Activated CD8-positive, alpha-beta memory T cell treated with anti-CD3 and anti-CD28 coated beads for 36 hours (primary cell): ENCODE measurements around the gene ADAMTS4. TPM values are rescaled to one million over a fixed set of nuclear protein-coding genes. Genes with fewer than 3 reads are reported as not detected.

Experiments
- CTCF ChIA-PET: fragments of 350-600 bp; sonication (Branson Sonifier 250); formaldehyde crosslinking; loops from one replicate; lab custom pipeline; 2021; ENCODE audit warnings: antibody characterized with exemption; lab: Charles Lee
- POLR2A ChIA-PET: fragments of 350-600 bp; sonication (Branson Sonifier 250); formaldehyde crosslinking; loops from one replicate; lab custom pipeline; 2021; ENCODE audit warnings: antibody characterized with exemption; lab: Charles Lee
- total RNA-seq, 2 experiments: library from RNA; stranded (reverse); gene quantifications; one replicate each; pipeline ENCODE4 v1.2.3, GENCODE V29; 2021

ADAMTS4 gene
- total RNA-seq, 2 experiments from 2014 or later: 0.27 to 0.69 TPM

DNA sequence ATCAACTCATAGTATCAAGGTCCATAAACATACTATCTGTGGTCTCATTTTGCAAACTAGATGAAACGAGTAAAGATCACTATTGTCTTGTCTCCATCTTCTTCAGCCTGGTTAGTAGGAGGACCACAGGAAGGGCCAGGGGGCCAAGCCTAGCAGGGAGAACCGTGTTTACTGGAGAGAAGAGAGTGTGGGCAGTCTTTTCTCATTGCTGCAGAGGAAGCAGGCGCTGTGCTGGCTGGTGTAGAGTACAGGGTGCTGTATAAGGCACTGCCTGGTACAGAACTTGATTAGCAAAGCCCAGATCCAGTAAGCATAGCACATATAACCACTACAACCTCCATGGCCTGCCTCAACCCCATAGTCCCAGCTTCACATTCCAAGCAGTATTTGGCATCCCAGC, 11.5 kb downstream of the ADAMTS4 start:
- POLR2A ChIA-PET: no interaction called here
- CTCF ChIA-PET: interaction anchor here (1.2 to 1.4 kb wide), 3 partner anchors 10 to 38 kb away, joined by 3 to 5 read pairs (median 3); partner anchors contain the start of genes B4GALT3 and TOMM40L

GRCh38 chr1:161185732-161186311, 13.0 kb downstream of the ADAMTS4 start:
- ChIA-PET CTCF (interaction anchor here (0.6 to 1.3 kb wide), 3 partner anchors 40 to 1170 kb away, joined by 3 to 4 read pairs (median 3); partner anchors contain the start of gene TOMM40L), POLR2A (interaction anchor here (0.6 to 2.3 kb wide), 5 partner anchors 9 to 197 kb away, joined by 4 to 10 read pairs (median 6); partner anchors contain the start of genes B4GALT3 and NDUFS2)

GRCh38 chr1:161185282-161185682, 13.6 kb downstream of the ADAMTS4 start:
- CTCF ChIA-PET: interaction anchor here (0.6 kb wide), 1 partner anchor 1170 kb away, joined by 3 read pairs; no protein-coding TSS in a partner anchor
- POLR2A ChIA-PET: interaction anchor here (0.6 to 2.3 kb wide), 4 partner anchors 17 to 198 kb away, joined by 5 to 10 read pairs (median 7); partner anchors contain the start of gene NDUFS2

GRCh38 chr1:161182214-161182613, 16.6 kb downstream of the ADAMTS4 start:
- ChIA-PET POLR2A (interaction anchor here (1.3 to 1.4 kb wide), 2 partner anchors 15 to 20 kb away, joined by 4 to 7 read pairs; partner anchors contain the start of genes NDUFS2 and PPOX), CTCF (interaction anchor here (0.6 to 2.5 kb wide), 6 partner anchors 10 to 200 kb away, joined by 3 to 10 read pairs (median 4); partner anchors contain the start of genes PPOX and TOMM40L)

- CTCF ChIA-PET: interaction anchor here (0.9 to 2.7 kb wide), 4 partner anchors 12 to 48 kb away, joined by 3 to 9 read pairs (median 6); partner anchors contain the start of genes PPOX and TOMM40L
- POLR2A ChIA-PET: interaction anchor here (0.7 kb wide), 2 partner anchors 37 to 185 kb away, joined by 4 to 5 read pairs; no protein-coding TSS in a partner anchor
Measured at GRCh38 chr1:161180639-161181038, 18.2 kb downstream of the ADAMTS4 start.

GRCh38 chr1:161179698-161180097, 19.2 kb downstream of the ADAMTS4 start:
- ChIA-PET CTCF (interaction anchor here (2.7 kb wide), 1 partner anchor 46 kb away, joined by 9 read pairs; the partner anchor contains the start of gene TOMM40L), POLR2A (interaction anchor here (0.7 kb wide), 2 partner anchors 38 to 185 kb away, joined by 4 to 5 read pairs; no protein-coding TSS in a partner anchor)

GRCh38 chr1:161177936-161178244, 21.0 kb downstream of the ADAMTS4 start:
- POLR2A ChIA-PET: interaction anchor here (0.5 to 1.5 kb wide), 2 partner anchors 8 to 48 kb away, joined by 3 to 4 read pairs; no protein-coding TSS in a partner anchor

GRCh38 chr1:161177112-161177935, 21.5 kb downstream of the ADAMTS4 start, which contains the start of gene B4GALT3:
Gene B4GALT3, minus strand, starts transcription at chr1:161177507. Its CDS starts 1,447 bp downstream, at chr1:161176060.
- CTCF ChIA-PET: interaction anchor here (1.1 to 3.2 kb wide), 4 partner anchors 11 to 49 kb away, joined by 3 to 16 read pairs (median 6); partner anchors contain the start of genes PPOX and TOMM40L
- POLR2A ChIA-PET: interaction anchor here (0.5 to 1.5 kb wide), 6 partner anchors 9 to 74 kb away, joined by 3 to 6 read pairs (median 4); partner anchors contain the start of genes NDUFS2 and PPOX

More at GRCh38 chr1:161177936-161178244, 21.0 kb downstream of the ADAMTS4 start:
- CTCF ChIA-PET: interaction anchor here (2.3 to 3.2 kb wide), 2 partner anchors 11 to 48 kb away, joined by 7 to 16 read pairs; partner anchors contain the start of genes PPOX and TOMM40L

GRCh38 chr1:161176468-161177111, 22.3 kb downstream of the ADAMTS4 start:
- POLR2A ChIA-PET: interaction anchor here (0.6 to 1.5 kb wide), 5 partner anchors 10 to 1360 kb away, joined by 4 to 6 read pairs (median 4); partner anchors contain the start of genes NDUFS2 and PPOX
- CTCF ChIA-PET: interaction anchor here (0.5 to 3.2 kb wide), 5 partner anchors 10 to 49 kb away, joined by 3 to 16 read pairs (median 5); partner anchors contain the start of genes PPOX and TOMM40L

GRCh38 chr1:161175771-161176453, 22.9 kb downstream of the ADAMTS4 start:
- POLR2A ChIA-PET: interaction anchor here (0.6 to 1.2 kb wide), 4 partner anchors 9 to 1359 kb away, joined by 4 read pairs; partner anchors contain the start of genes NDUFS2 and PPOX
- CTCF ChIA-PET: interaction anchor here (1.2 to 3.2 kb wide), 3 partner anchors 9 to 50 kb away, joined by 3 to 16 read pairs (median 7); partner anchors contain the start of genes PPOX and TOMM40L

GRCh38 chr1:161174911-161175310, 23.9 kb downstream of the ADAMTS4 start:
- CTCF ChIA-PET: interaction anchor here (3.2 kb wide), 1 partner anchor 8 kb away, joined by 16 read pairs; the partner anchor contains the start of gene PPOX
- POLR2A ChIA-PET: interaction anchor here (1.1 kb wide), 1 partner anchor 8 kb away, joined by 4 read pairs; the partner anchor contains the start of gene PPOX

GRCh38 chr1:161173711-161174110, 25.1 kb downstream of the ADAMTS4 start:
- ChIA-PET POLR2A (no interaction called here), CTCF (interaction anchor here (1.2 kb wide), 1 partner anchor 19 kb away, joined by 3 read pairs; no protein-coding TSS in a partner anchor)

GRCh38 chr1:161172776-161173376, 26.0 kb downstream of the ADAMTS4 start:
- POLR2A ChIA-PET: no interaction called here
- CTCF ChIA-PET: interaction anchor here (0.7 to 1.2 kb wide), 2 partner anchors 20 to 211 kb away, joined by 3 read pairs; no protein-coding TSS in a partner anchor

DNA sequence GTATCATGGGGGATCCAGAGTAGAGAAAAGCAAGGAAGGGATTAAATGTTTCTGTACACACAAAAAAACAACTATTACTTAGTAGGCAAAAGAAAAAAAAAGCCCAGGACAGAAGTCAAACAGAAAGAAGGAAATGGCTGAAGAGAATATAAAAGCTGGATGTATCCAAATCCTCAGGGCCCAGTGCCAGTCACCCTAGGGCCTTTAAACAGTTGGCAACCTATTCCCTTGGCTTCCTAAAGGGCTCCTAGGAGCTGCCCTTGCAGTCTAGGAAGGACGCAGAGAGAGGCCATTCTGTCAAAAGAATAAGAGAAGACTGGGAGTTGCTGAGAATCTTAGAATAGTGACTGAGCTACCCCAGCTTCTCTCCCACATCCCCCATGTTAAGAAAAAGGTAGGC, 26.5 kb downstream of the ADAMTS4 start:
- POLR2A ChIA-PET: no interaction called here
- CTCF ChIA-PET: interaction anchor here (0.5 to 1.5 kb wide), 4 partner anchors 10 to 212 kb away, joined by 3 to 4 read pairs (median 4); no protein-coding TSS in a partner anchor

- ChIA-PET POLR2A (no interaction called here), CTCF (interaction anchor here (1.5 kb wide), 1 partner anchor 10 kb away, joined by 4 read pairs; no protein-coding TSS in a partner anchor)
Measured at GRCh38 chr1:161171696-161172095, 27.2 kb downstream of the ADAMTS4 start.

DNA sequence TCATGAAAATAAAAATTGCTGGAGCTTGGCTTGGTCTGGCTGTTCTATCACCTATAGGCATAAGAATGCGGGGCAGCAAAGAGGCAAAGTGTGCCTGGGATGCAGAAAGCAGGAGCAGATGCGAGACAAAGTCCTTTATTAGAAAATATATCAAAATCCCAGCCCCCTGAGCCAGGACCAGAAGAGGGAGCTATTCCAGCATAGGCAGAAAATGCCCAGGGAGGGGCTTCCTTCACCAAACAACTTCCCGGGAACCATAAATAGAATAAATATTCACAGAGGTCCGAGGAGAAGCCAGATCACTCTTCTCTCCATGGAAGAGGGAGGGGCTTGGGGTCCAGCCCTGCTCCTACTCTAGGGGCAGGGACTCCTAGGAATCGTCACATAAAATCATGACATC, 27.7 kb downstream of the ADAMTS4 start:
- CTCF ChIA-PET: interaction anchor here (1.5 kb wide), 1 partner anchor 9 kb away, joined by 4 read pairs; no protein-coding TSS in a partner anchor
- POLR2A ChIA-PET: no interaction called here
